ENCODE measurements around the gene TNIP1.

GRCh38 chr5:151076616-151077015, 4.2 kb downstream of the TNIP1 start:
- TF ChIP-seq, protein P1, sequence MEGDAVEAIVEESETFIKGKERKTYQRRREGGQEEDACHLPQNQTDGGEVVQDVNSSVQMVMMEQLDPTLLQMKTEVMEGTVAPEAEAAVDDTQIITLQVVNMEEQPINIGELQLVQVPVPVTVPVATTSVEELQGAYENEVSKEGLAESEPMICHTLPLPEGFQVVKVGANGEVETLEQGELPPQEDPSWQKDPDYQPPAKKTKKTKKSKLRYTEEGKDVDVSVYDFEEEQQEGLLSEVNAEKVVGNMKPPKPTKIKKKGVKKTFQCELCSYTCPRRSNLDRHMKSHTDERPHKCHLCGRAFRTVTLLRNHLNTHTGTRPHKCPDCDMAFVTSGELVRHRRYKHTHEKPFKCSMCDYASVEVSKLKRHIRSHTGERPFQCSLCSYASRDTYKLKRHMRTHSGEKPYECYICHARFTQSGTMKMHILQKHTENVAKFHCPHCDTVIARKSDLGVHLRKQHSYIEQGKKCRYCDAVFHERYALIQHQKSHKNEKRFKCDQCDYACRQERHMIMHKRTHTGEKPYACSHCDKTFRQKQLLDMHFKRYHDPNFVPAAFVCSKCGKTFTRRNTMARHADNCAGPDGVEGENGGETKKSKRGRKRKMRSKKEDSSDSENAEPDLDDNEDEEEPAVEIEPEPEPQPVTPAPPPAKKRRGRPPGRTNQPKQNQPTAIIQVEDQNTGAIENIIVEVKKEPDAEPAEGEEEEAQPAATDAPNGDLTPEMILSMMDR (IDR thresholded peaks at IDR 0.05; ENCODE audit: low read depth, low read length, poor library complexity, severe bottlenecking): no peak
- no peak for TF ChIP-seq EZH2phosphoT487 (IDR thresholded peaks at IDR 0.05; ENCODE audit: borderline replicate concordance, low read length)

All from DOHH2 (cell line).